Breast epithelium (tissue), 4 donors: ENCODE results near the gene CCDC188. TPM values are rescaled to one million over a fixed set of nuclear protein-coding genes. Genes with fewer than 3 reads are reported as not detected.

Source experiments
- DNase-seq, 2 donors: peaks; one replicate each; pipeline ENCODE4 v3.0.0-alpha.2; 2019; ENCODE audit warnings: low spot score in 2 of 2
- H3K27ac ChIP-seq, 2 donors: fragments of 200-600 bp; sonication (generic) in 1 of 2; one replicate each; pipeline ENCODE4 v1.5.1; 2016 to 2019; ENCODE audit warnings: mild to moderate bottlenecking in 1 of 2
- H3K27me3 ChIP-seq, 2 donors: fragments of 200-600 bp; sonication (generic) in 1 of 2; one replicate each; pipeline versions ENCODE4 v1.5.1 to v1.6.0; 2017 to 2019; ENCODE audit warnings: control low read depth in 1 of 2, mild to moderate bottlenecking in 1 of 2
- H3K36me3 ChIP-seq: fragments of 200-600 bp; one replicate; pipeline ENCODE4 v1.5.1; 2019
- H3K4me1 ChIP-seq, 2 donors: fragments of 200-600 bp; sonication (generic); one replicate each; pipeline ENCODE4 v1.5.1; 2016 to 2019; ENCODE audit warnings: control low read depth in 1 of 2
- H3K4me3 ChIP-seq, 3 donors: fragments of 200-600 bp; sonication (generic); 1 replicate in 2 of 3; 2 replicates in 1 of 3; pipeline ENCODE4 v1.5.1; 2016 to 2019; ENCODE audit warnings: mild to moderate bottlenecking in 3 of 3, moderate library complexity in 2 of 3
- H3K9me3 ChIP-seq, 2 donors: fragments of 200-600 bp; sonication (generic) in 1 of 2; one replicate each; pipeline ENCODE4 v1.5.1; 2016 to 2019; ENCODE audit warnings: control low read depth in 1 of 2
- POLR2A ChIP-seq: fragments of 450-650 bp; IDR thresholded peaks from one replicate; pipeline ENCODE4 v1.6.1; 2016; ENCODE audit warnings: antibody characterized with exemption, mild to moderate bottlenecking, moderate library complexity
- POLR2AphosphoS5 ChIP-seq, 3 donors: sonication (generic); formaldehyde crosslinking; IDR thresholded peaks; one replicate each; pipeline ENCODE4 v1.6.1; 2017; ENCODE audit warnings: antibody characterized with exemption in 3 of 3
- intact Hi-C: fragments of 100-400 bp; cut with DNase I; formaldehyde crosslinking; loops from one replicate; pipeline ENCODE4 v1.15.1; 2023; ENCODE audit warnings: low total_unique reads
- total RNA-seq, 3 donors: library from RNA; depleted of rRNA; stranded (reverse); fragments of >200 nt; gene quantifications; one replicate each; pipeline ENCODE4 v1.1.0, GENCODE V29; 2016
- TF ChIP-seq, protein P1 (sequence below), 3 donors: fragments of 450-650 bp; IDR thresholded peaks; one replicate each; pipeline ENCODE4 v1.5.1; 2016 to 2017; ENCODE audit warnings: antibody characterized with exemption in 3 of 3, mild to moderate bottlenecking in 3 of 3, moderate library complexity in 3 of 3

Gene CCDC188
- under 1 TPM in 1 of 3 donors, not detected in 2; 0.66 TPM for total RNA-seq

DNA sequence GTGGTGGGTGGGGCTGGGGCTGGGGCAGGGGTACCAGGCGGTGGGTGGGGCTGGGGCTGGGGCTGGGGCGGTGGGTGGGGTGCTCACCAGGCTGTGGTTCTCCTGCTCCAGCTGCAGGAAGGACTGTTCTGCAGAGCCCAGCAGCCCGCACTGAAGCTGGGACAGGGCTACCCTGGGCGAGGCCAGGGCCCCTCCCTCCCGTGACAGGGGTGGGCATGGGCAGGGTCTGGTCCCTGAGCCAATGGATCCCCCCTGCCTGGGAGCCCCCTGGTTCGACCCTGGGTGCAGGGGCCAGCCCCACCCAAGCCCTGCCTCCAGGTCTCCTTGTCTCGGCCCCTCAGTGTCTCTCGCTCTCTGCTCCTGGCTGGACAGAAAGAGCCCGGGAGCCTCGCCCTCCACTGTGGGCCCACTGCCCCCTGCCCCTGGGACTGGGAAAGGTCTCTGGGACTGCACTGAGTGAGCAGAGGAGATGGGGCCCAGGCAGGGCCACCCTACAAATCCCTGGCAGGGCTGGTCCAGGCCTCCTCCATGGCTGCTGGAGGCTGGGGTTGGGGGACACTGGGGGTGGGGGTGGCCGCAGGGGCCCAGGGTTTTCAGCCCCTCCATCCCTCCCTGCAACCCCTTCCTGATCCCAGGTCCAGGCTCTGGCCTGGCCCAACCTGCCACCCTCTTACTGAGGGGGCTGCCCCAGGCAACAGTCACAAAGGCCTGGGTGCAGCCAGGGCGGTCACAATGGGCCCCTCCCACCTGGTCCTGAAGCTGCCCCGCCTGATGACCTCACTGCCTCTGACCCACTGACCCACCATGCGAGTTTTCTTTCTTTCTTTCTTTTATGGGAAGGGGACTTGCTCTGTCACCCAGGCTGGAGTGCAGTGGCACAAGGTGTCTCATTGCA is at the start of gene CCDC188:
Gene CCDC188 (minus strand): TSS at position 675 of the 895 bp plus-strand sequence. CDS start 69 bp downstream, at position 606.
- Histone ChIP-seq H3K9me3 (no peaks in the 10 kb centered on the region), H3K27ac (no peak within 1 kb of the TSS), H3K4me1 (no peaks in the 10 kb centered on the region), H3K4me3 (no peak within 1 kb of the TSS), H3K27me3 (peaks cover 0 to 4% of the 10 kb centered on the region in 2 donors), H3K36me3 (no peaks in the 10 kb centered on the region)
- intact Hi-C loops = no loop called here
- TF ChIP-seq POLR2AphosphoS5 (IDR thresholded peaks at IDR 0.05) = no peak
- TF ChIP-seq, protein P1, sequence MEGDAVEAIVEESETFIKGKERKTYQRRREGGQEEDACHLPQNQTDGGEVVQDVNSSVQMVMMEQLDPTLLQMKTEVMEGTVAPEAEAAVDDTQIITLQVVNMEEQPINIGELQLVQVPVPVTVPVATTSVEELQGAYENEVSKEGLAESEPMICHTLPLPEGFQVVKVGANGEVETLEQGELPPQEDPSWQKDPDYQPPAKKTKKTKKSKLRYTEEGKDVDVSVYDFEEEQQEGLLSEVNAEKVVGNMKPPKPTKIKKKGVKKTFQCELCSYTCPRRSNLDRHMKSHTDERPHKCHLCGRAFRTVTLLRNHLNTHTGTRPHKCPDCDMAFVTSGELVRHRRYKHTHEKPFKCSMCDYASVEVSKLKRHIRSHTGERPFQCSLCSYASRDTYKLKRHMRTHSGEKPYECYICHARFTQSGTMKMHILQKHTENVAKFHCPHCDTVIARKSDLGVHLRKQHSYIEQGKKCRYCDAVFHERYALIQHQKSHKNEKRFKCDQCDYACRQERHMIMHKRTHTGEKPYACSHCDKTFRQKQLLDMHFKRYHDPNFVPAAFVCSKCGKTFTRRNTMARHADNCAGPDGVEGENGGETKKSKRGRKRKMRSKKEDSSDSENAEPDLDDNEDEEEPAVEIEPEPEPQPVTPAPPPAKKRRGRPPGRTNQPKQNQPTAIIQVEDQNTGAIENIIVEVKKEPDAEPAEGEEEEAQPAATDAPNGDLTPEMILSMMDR (IDR thresholded peaks at IDR 0.05) = no peak
- no peak for TF ChIP-seq POLR2A
- DNase-seq = no peak

DNA sequence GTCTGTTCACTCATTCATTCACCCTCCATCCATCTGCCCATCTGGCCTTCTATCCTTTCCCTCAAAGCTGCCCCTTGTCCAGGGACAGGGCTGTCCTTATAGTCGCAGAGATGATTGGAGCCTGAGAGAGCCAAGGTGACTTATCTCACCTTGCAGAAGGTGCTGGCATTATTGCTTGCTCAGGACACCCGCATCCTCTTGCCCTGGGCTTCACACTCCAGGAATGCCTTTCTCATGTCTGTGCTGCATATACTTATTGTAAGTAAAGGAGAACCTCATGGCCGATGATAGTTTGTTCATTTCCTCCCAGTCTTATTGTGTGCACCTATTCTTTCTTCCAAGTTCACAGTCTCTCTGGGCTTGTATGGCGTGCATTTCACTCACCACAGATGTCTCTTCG is 49.1 kb upstream of the CCDC188 start:
- Histone ChIP-seq H3K27me3 (no peaks in the 10 kb centered on the region), H3K27ac (no peak overlapping the region), H3K9me3 (no peaks in the 10 kb centered on the region), H3K4me3 (no peak overlapping the region), H3K4me1 (no peaks in the 10 kb centered on the region), H3K36me3 (no peaks in the 10 kb centered on the region)
- TF ChIP-seq POLR2AphosphoS5 (IDR thresholded peaks at IDR 0.05) = no peak
- no peak for DNase-seq
- intact Hi-C loops = no loop called here

DNA sequence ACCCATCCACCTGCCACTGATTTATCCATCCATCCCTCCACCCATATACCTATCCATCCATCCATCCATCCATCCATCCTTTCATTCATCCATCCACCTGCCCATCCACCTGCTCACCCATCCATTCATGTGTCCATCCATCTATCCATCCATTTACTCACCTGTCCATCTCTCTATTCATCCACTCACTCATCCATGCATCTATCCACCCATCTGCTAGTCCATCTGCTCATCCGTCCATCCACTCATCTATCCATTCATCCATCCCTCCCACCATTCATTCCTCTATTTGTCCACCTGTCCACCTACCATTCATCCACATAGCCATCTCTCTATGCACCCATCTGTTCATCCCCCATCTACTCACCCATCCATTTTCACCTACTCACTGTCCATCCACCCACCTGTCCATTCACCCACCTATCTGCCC is 48.6 kb upstream of the CCDC188 start:
- H3K9me3 ChIP-seq = no peaks in the 10 kb centered on the region
- H3K36me3 ChIP-seq = no peaks in the 10 kb centered on the region
- no peaks in the 10 kb centered on the region for H3K27me3 ChIP-seq
- no peaks in the 10 kb centered on the region for H3K4me1 ChIP-seq
- TF ChIP-seq, protein P1 (IDR thresholded peaks at IDR 0.05) = no peak
- TF ChIP-seq POLR2AphosphoS5 (IDR thresholded peaks at IDR 0.05) (no peak), POLR2A (no peak)
- no peak for DNase-seq
- no peak overlapping the region for H3K27ac ChIP-seq
- intact Hi-C loops = no loop called here
- H3K4me3 ChIP-seq = no peak overlapping the region

DNA sequence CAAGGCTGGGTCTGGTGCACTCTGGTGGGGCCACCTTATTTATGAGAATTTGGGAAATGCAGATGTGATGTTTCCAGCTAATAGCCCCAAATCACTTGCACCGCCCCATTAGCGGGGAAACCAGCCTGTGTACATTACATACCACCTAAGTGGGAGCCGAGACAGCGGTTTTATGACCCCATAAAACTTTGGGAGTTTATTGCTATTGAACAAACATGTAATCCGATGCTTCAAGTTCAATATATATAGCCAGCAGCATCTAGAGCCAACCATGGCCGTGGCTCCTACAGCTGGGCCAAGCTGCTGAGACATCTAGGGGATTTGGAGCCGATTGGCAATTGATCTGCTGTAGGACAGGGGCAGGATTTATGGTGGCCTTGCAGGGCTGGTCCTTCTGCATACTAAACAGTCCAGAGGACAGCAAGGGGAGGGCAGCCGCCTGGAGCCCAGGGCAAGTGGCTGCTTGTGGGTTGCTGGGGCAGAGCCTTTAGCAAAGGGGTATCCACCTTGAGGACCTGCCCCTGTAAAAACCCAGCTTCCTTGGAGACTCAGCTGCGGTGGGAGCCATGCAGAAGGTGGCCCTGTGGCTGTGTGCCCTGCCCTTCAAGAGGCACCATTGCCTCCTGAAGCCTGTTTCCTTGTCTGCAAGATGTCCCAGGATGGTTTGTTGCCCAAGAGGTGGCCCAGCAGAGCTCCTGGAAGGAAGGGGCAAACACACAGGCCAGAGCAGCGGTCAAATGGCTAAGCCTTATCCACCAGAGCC is 47.9 kb upstream of the CCDC188 start:
- intact Hi-C loops = no loop called here
- no peak overlapping the region for H3K27ac ChIP-seq
- no peak for TF ChIP-seq POLR2AphosphoS5 (IDR thresholded peaks at IDR 0.05)
- no peaks in the 10 kb centered on the region for H3K27me3 ChIP-seq
- no peaks in the 10 kb centered on the region for H3K4me1 ChIP-seq
- no peaks in the 10 kb centered on the region for H3K36me3 ChIP-seq
- no peaks in the 10 kb centered on the region for H3K9me3 ChIP-seq
- H3K4me3 ChIP-seq = no peak overlapping the region
- no peak for DNase-seq

DNA sequence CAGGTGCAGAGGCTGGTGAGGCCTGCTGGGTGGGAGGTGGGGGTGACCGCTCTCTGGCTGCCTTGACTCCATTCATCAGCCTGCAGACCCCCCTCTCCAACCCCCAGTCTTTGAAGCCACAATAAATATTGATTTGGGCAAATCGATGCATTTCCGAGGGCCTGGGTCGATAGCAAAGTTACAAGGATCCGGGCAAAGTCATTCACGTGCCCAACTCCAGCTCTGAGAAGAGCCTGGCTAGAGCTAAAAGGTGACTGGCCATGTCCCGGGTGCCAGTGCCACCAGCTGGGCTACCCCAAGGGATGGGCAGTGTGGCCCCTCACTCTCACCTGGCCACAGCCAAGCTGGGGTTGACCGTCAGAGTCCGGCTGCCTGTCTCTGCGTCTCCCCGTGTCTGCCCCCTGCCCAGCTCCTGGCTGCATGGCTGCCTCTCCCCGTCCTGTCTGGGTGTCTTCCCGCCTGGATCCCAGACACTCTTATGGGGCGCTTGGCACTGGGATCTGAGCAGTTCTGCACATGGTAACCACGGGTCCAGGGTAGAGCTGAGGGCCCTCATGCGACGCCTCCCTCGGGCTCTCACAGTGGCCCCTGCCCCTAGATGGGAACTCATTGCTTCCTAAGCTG is 46.7 kb upstream of the CCDC188 start:
- Histone ChIP-seq H3K4me1 (no peaks in the 10 kb centered on the region), H3K9me3 (no peaks in the 10 kb centered on the region), H3K36me3 (no peaks in the 10 kb centered on the region), H3K27ac (no peak overlapping the region), H3K27me3 (no peaks in the 10 kb centered on the region), H3K4me3 (no peak overlapping the region)
- no peak for TF ChIP-seq POLR2A
- TF ChIP-seq, protein P1 (IDR thresholded peaks at IDR 0.05) = no peak
- no peak for TF ChIP-seq POLR2AphosphoS5 (IDR thresholded peaks at IDR 0.05)
- intact Hi-C loops = no loop called here
- DNase-seq = no peak
